Neural crest cell (in vitro differentiated cells): ENCODE measurements around the gene AFF4. TPM values are rescaled to one million over a fixed set of nuclear protein-coding genes. Genes with fewer than 3 reads are reported as not detected.
"Not testable (repeated sequence)": the region's sequence is repeated elsewhere in the genome, so short reads cannot be mapped to it uniquely, and the experiment has no call there.

ENCODE experiments used
- DNase-seq: peaks from one replicate; pipeline ENCODE4 v3.0.0; 2021; ENCODE audit warnings: low read depth, mixed read lengths, low spot score
- H3K27ac Mint-ChIP-seq: one replicate; pipeline ENCODE4 v1.8.0; 2021; ENCODE audit warnings: mild to moderate bottlenecking, mixed read lengths; ENCODE audit not compliant: unreplicated experiment
- H3K27me3 Mint-ChIP-seq: 2 replicates; pipeline ENCODE4 v1.8.0; 2021; ENCODE audit warnings: low read depth, mild to moderate bottlenecking, mixed read lengths
- H3K36me3 Mint-ChIP-seq: 2 replicates; pipeline ENCODE4 v1.8.0; 2021; ENCODE audit warnings: low read depth, mild to moderate bottlenecking, mixed read lengths
- H3K4me1 Mint-ChIP-seq: 2 replicates; pipeline ENCODE4 v1.8.0; 2021; ENCODE audit warnings: mixed read lengths
- H3K4me3 Mint-ChIP-seq: one replicate; pipeline ENCODE4 v1.8.0; 2021; ENCODE audit warnings: mild to moderate bottlenecking, mixed read lengths
- H3K9me3 Mint-ChIP-seq: 2 replicates; pipeline ENCODE4 v1.8.0; 2021; ENCODE audit warnings: mixed read lengths
- total RNA-seq: library from RNA; stranded (reverse); gene quantifications from 2 replicates; pipeline ENCODE4 v1.2.1, GENCODE V29; 2021
- TF ChIP-seq, protein P1 (sequence below): fragments of 200-600 bp; sonication (generic); conservative IDR thresholded peaks from 2 replicates; pipeline ENCODE4 v1.5.0; 2021; ENCODE audit warnings: antibody characterized with exemption, mild to moderate bottlenecking

The AFF4 gene
- total RNA-seq, 1 donor from 2014 or later = 64.7 TPM

DNA sequence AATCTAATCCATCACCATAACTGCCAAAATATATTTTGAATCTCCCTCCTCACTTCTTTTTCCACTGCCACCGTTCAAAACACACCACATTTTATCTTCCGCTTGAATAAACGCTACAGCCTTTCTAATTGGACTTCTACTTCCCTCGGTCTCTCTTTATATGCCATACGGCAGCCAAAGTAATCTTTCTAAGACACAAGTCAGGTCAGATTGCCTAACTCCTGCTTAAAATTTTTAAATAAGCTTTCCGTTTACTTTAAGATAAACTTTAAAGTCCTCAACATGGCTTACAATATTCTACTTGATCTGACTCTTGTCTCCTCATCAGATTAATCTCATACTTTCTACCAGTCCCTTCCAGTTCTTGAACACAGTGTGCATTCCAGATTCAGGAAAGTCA lies 9.7 kb downstream of the AFF4 start:
- H3K27ac Mint-ChIP-seq = no peak overlapping the region
- no peak overlapping the region for H3K4me3 Mint-ChIP-seq
- TF ChIP-seq, protein P1, sequence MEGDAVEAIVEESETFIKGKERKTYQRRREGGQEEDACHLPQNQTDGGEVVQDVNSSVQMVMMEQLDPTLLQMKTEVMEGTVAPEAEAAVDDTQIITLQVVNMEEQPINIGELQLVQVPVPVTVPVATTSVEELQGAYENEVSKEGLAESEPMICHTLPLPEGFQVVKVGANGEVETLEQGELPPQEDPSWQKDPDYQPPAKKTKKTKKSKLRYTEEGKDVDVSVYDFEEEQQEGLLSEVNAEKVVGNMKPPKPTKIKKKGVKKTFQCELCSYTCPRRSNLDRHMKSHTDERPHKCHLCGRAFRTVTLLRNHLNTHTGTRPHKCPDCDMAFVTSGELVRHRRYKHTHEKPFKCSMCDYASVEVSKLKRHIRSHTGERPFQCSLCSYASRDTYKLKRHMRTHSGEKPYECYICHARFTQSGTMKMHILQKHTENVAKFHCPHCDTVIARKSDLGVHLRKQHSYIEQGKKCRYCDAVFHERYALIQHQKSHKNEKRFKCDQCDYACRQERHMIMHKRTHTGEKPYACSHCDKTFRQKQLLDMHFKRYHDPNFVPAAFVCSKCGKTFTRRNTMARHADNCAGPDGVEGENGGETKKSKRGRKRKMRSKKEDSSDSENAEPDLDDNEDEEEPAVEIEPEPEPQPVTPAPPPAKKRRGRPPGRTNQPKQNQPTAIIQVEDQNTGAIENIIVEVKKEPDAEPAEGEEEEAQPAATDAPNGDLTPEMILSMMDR = no peak
- H3K27me3 Mint-ChIP-seq = no peaks in the 10 kb centered on the region
- H3K4me1 Mint-ChIP-seq = peaks cover 12% of the 10 kb centered on the region
- DNase-seq = no peak
- H3K9me3 Mint-ChIP-seq = no peaks in the 10 kb centered on the region
- H3K36me3 Mint-ChIP-seq = peaks cover 30% of the 10 kb centered on the region

DNA sequence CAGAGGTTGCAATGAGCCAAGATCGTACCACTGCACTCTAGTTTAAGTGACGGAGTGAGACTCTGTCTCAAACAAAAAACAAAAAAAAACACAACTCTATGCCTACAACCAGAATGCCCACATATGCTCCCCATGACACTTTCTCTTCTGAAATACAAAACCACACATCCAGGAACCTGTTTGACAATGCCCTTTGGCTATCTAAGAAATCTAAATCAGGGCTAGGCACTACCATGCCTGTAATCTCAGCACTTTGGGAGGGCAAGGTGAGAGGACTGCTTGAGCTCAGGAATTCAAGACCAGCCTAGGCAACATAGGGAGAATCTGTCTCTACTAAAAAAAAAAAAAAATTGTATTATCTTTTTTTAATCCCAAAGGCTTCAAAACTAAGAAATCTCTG lies 10.6 kb downstream of the AFF4 start:
- Mint-ChIP-seq H3K27ac (no peak overlapping the region), H3K9me3 (no peaks in the 10 kb centered on the region), H3K4me1 (peaks cover 9% of the 10 kb centered on the region), H3K36me3 (peaks cover 30% of the 10 kb centered on the region), H3K4me3 (no peak overlapping the region), H3K27me3 (no peaks in the 10 kb centered on the region)
- TF ChIP-seq, protein P1 = no peak
- no peak for DNase-seq

DNA sequence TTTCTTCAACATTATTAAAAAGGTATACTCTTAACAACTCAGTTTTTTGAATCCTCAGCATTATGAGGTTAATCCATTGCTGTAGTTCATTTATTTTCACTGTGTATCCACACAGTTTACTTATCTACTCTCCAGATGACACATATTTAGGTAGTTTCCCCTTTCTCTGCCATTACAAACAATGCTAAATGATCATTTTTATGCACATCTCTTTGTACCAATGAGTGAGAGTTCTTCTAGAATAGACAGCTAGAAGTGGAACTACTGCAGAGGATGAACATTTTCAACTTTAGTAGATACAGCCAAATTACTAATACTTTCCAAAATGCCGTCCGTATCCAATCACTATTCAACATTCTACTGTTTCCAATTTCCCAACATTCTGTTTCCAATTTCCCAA lies 11.5 kb downstream of the AFF4 start:
- DNase-seq = no peak
- Mint-ChIP-seq H3K36me3 (peaks cover 30% of the 10 kb centered on the region), H3K4me3 (no peak overlapping the region), H3K27ac (no peak overlapping the region), H3K27me3 (no peaks in the 10 kb centered on the region), H3K4me1 (peaks cover 9% of the 10 kb centered on the region), H3K9me3 (no peaks in the 10 kb centered on the region)
- TF ChIP-seq, protein P1 = no peak

DNA sequence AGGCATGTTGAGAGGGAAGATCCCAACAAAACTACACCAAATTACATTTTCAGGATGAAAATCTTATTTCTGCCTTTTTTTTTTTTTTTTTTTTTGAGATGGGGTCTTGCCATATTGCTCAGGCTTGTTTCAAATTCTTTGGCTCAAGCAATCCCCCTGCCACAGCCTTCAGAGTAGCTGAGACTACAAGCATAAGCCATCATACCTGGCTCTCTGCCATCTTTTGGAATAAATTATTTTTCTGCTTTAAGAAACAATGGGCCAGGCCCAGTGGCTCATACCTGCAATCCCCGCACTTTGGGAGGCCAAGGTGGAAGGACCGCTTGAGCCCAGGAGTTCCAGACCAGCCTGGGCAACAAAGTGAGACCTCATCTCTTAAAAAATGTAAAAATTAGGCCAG lies 14.3 kb downstream of the AFF4 start:
- peaks cover 9% of the 10 kb centered on the region for H3K4me1 Mint-ChIP-seq
- TF ChIP-seq, protein P1 = no peak
- H3K4me3 Mint-ChIP-seq = no peak overlapping the region
- H3K36me3 Mint-ChIP-seq = peaks cover 24% of the 10 kb centered on the region
- H3K27me3 Mint-ChIP-seq = no peaks in the 10 kb centered on the region
- no peak for DNase-seq
- no peak overlapping the region for H3K27ac Mint-ChIP-seq
- no peaks in the 10 kb centered on the region for H3K9me3 Mint-ChIP-seq

DNA sequence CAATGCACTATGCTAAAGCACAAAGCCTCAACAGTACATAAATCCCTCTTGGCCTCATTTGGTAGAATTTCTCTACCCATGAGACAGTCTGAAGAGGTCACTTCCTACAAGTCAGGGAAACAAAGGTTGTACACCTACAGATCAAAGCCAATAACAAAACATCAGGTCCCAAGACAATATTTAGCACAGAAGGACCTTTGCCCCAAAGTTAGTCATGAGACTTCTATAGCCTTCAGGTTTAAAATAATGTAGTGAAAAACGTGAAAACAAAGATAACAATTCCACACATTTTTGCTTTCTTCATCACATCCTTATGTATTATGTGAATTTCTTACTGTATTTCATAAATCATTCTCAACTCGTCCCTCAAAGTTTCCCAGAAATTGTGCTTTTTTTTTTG lies 15.8 kb downstream of the AFF4 start:
- H3K36me3 Mint-ChIP-seq = peaks cover 18% of the 10 kb centered on the region
- TF ChIP-seq, protein P1 = no peak

DNA sequence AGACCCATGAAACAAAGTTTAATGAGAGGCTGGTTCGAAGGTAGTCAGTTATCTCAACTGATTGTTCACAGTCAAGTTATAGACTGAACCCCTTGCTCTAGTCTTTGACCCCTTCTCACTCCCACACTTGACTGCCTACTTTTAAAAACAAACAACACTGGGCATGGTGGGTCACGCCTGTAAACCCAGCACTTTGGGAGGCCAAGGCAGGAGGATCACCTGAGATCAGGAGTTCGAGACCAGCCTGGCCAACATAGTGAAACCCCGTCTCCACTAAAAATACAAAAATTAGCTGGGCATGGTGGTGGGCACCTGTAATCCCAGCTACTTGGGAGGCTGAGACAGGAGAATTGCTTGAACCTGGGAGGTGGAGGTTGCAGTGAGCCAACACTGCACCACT lies 18.1 kb downstream of the AFF4 start:
- H3K4me1 Mint-ChIP-seq, H3K27ac Mint-ChIP-seq, H3K36me3 Mint-ChIP-seq, DNase-seq, H3K9me3 Mint-ChIP-seq, H3K27me3 Mint-ChIP-seq, H3K4me3 Mint-ChIP-seq: not testable (repeated sequence)

More for the DNA sequence above, 15.8 kb downstream of the AFF4 start:
- H3K4me3 Mint-ChIP-seq = no peak overlapping the region
- no peak overlapping the region for H3K27ac Mint-ChIP-seq
- H3K27me3 Mint-ChIP-seq = no peaks in the 10 kb centered on the region
- no peak for DNase-seq
- no peaks in the 10 kb centered on the region for H3K9me3 Mint-ChIP-seq
- H3K4me1 Mint-ChIP-seq = peaks cover 4% of the 10 kb centered on the region
